Renal cortex interstitium (tissue), 15 donors: ENCODE results near the gene PARD6A. TPM values are rescaled to one million over a fixed set of nuclear protein-coding genes. Genes with fewer than 3 reads are reported as not detected.
A peak's percentile ranks its signal among the peaks of the same experiment; 100 is the strongest.

Experiments
- DNase-seq, 11 donors: peaks; one replicate each; pipeline ENCODE4 v3.0.0-alpha.2; 2013; ENCODE audit warnings: low read depth in 9 of 11, low spot score in 4 of 11; ENCODE audit errors: extremely low read depth in 1 of 11
- long read RNA-seq, 16 experiments: transcript quantifications; one replicate each; lab custom pipeline, GENCODE V29; 2026
- polyA plus RNA-seq, 3 donors: library from polyadenylated mRNA; unstranded; fragments of 120-200 nt; gene quantifications; one replicate each; pipeline ENCODE4 v1.2.1, GENCODE V29; 2013; ENCODE audit not compliant: insufficient read length in 3 of 3

PARD6A gene
- polyA plus RNA-seq = 1 to 10 TPM; 2.7 to 4.6 (median 3.4) TPM
- long read RNA-seq, donor 1, partial matches to known transcripts = 0 of 2 reads
- long read RNA-seq, donor 1, other reads (novel, unspliced or antisense) = 0 of 2 reads
- long read RNA-seq, donor 2, partial matches to known transcripts = 0 of 1 reads
- long read RNA-seq, donor 2, other reads (novel, unspliced or antisense) = 0 of 1 reads
- long read RNA-seq, donor 3, partial matches to known transcripts = 0 of 3 reads
- long read RNA-seq, donor 3, other reads (novel, unspliced or antisense) = 0 of 3 reads
- long read RNA-seq, donor 4, partial matches to known transcripts = 0 of 3 reads
- long read RNA-seq, donor 4, other reads (novel, unspliced or antisense) = 0 of 3 reads
- long read RNA-seq, donor 5 = 0 reads
- long read RNA-seq, donor 6, transcript PARD6A-202 (3 exons, 1,260 nt) = major isoform, 5 of 6 reads
- long read RNA-seq, donor 6, partial matches to known transcripts = 0 of 6 reads
- long read RNA-seq, donor 6, other reads (novel, unspliced or antisense) = 0 of 6 reads
- long read RNA-seq, donor 7, partial matches to known transcripts = 0 of 1 reads
- long read RNA-seq, donor 7, other reads (novel, unspliced or antisense) = 0 of 1 reads
- long read RNA-seq, donor 8 = 0 reads
- long read RNA-seq, donor 9, partial matches to known transcripts = 0 of 5 reads
- long read RNA-seq, donor 9, other reads (novel, unspliced or antisense) = 0 of 5 reads
- long read RNA-seq, donor 10, partial matches to known transcripts = 0 of 3 reads
- long read RNA-seq, donor 10, other reads (novel, unspliced or antisense) = 0 of 3 reads
- long read RNA-seq, donor 11, partial matches to known transcripts = 0 of 4 reads
- long read RNA-seq, donor 11, other reads (novel, unspliced or antisense) = 0 of 4 reads
- long read RNA-seq, donor 12, partial matches to known transcripts = 0 of 4 reads
- long read RNA-seq, donor 12, other reads (novel, unspliced or antisense) = 0 of 4 reads
- long read RNA-seq, donor 13 = 0 reads
- long read RNA-seq, donor 14, partial matches to known transcripts = 0 of 3 reads
- long read RNA-seq, donor 14, other reads (novel, unspliced or antisense) = 0 of 3 reads
- long read RNA-seq, donor 15, partial matches to known transcripts = 0 of 3 reads
- long read RNA-seq, donor 15, other reads (novel, unspliced or antisense) = 0 of 3 reads
- long read RNA-seq, donor 16, transcript PARD6A-202 (3 exons, 1,260 nt) = major isoform, 6 of 8 reads
- long read RNA-seq, donor 16, partial matches to known transcripts = 0 of 8 reads
- long read RNA-seq, donor 16, other reads (novel, unspliced or antisense) = 0 of 8 reads

DNA sequence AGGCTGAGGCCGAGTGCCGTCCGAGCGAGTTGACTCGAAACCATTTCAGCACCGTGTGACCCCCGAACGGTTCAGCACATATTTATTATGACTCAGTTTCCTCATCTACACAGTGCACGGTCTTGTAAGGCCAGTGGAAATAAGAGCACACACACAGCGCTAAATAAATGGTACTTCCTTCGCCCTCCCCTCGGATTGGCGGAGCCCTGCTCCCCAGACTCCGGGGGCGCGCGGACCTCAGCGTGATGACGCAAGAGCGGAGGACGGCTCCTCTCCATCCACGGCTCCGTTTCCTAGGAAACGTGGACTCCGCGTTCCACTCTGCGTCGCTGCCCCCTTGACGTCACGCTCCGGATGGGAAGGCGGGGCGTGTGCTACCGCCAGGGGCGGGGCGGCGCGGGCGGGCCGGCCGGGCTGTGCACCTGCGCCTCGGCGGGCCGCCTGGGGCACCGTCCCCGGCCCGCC lies at the start of gene PARD6A:
Gene PARD6A, plus strand, starts transcription at position 397 of the 465 bp plus-strand sequence. CDS start 79 bp downstream, outside the sequence.
- peak; percentile 80 to 94 (median 89) for DNase-seq

- no peak for DNase-seq
Measured at GRCh38 chr16:67613808-67614207, 47.0 kb upstream of the PARD6A start.

DNA sequence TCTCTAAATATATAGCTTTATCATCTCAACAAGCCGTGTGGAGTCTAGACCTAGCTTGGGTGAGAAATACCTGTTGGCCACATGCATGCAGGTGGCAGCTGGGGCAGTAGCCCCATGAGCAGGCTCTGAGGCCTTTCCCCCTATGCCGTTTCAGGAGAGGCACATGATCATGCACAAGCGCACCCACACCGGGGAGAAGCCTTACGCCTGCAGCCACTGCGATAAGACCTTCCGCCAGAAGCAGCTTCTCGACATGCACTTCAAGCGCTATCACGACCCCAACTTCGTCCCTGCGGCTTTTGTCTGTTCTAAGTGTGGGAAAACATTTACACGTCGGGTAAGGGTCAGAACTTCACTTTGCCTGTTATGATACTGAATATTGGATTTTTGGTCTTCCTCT lies 32.5 kb upstream of the PARD6A start:
- no peak for DNase-seq

- DNase-seq = no peak
Measured at GRCh38 chr16:67632415-67633172, 28.2 kb upstream of the PARD6A start.

- no peak for DNase-seq
Measured at GRCh38 chr16:67636713-67637112, 24.0 kb upstream of the PARD6A start.

DNA sequence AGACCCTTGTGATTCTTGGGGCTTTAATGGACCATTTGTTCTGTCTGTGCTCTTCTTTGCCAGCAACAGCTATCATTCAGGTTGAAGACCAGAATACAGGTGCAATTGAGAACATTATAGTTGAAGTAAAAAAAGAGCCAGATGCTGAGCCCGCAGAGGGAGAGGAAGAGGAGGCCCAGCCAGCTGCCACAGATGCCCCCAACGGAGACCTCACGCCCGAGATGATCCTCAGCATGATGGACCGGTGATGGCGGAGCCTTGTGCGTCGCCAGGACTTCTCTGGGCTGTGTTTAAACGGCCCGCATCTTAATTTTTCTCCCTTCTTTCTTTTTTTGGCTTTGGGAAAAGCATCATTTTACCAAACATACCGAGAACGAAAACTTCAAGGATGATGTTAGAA lies 23.1 kb upstream of the PARD6A start:
- no peak for DNase-seq

DNA sequence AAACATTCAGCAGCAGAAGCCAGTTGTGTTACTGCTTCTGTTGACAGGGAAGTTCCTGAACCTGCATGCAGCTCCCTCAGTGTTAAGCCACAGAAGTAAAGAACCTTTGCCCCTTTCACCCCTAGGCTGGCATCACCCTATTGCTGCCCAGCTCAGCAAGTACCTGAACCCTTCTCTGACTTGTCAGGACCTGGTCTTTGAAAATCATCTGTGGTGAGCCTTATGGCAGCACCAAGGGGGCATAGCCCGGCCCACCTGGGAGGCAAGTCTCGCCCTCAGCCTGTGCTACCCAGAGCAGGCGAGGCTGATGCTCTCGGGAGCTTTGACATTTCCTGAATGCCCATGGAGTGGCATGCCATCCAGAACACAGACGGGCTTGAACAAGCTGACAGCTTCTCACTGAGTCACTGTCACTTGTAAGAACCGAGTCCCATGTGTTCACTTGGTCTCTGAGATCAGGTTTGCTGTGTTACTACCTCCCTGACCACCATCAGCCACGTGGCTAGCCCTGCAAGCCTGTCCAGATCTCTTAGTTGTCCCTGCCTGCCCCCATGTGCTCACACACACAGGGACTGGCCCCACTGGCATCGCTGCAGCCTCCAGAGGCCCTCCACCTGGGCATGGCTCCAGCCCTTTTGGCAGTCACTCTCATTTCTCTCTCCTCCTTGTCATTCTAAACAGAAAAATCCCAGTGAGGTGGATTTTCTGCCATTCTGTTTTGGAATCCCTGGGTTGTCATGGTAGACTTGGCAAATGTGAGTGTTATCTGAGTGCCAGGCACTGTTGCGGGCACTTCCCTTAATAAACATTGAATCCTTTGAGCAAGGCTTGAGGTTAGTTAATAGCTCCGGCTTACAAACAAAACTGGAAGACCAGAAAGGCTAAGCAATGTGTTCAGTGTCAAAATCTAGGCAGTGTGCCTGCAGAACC lies 18.7 kb upstream of the PARD6A start:
- no peak for DNase-seq

GRCh38 chr16:67644038-67644437 lies 16.7 kb upstream of the PARD6A start:
- DNase-seq = no peak

DNA sequence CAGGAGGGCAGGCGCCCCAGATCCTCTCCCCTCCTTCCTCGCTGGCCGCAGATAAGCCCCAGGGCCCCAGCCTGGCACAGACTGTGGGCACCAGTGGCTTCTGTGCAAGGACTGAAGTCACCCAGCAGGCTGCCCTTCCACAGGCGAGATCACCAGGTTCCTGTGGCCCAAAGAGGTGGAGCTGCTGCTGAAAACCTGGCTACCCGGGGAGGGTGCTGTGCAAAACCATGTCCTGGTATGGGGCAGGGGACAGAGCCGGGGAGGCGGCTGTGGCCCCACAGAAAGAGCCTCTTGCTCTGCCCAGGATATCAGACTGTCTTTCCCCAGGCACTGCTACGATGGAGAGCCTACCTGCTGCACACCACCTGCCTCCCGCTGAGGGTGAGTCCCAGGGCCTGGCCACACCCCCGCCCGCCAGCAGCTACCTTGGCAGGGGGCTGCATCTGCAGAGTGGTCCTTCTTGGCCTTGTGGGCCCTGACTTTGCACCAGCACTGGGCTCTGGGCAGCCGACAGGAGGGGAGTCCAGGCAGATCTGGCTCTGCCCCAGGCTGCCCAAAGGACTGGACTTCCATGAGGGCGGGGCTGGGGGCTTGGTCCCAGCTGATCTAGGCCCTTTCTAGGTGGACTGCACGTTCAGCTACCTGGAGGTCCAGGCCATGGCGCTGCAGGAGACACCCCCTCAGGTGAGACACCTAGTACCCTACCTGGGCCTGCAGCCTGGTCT lies 15.2 kb upstream of the PARD6A start:
- no peak for DNase-seq

DNA sequence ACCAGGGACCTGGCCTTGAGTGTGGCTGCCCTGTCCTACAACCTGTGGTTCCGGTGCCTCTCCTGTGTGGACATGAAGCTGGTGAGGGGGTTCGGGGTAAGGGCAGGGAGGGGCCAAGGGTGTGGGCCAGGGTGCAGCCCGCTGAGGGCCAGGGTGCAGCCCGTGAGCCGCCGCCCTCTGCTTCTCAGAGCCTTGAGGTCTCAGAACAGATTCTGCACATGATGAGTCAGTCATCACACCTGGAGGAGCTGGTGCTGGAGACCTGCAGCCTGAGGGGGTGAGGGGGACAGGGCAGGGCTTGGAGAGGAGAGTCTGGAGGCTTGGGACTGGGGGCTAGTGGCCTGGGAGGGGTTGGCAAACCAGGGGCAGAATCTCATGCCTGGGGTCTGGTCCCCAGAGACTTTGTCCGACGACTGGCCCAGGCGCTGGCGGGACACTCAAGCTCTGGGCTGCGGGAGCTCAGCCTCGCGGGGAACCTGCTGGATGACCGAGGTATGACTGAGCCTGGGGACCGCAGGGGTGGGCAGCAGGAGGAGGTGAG lies 13.6 kb upstream of the PARD6A start:
- DNase-seq = no peak

GRCh38 chr16:67647681-67648080 lies 13.1 kb upstream of the PARD6A start:
- DNase-seq = no peak

DNA sequence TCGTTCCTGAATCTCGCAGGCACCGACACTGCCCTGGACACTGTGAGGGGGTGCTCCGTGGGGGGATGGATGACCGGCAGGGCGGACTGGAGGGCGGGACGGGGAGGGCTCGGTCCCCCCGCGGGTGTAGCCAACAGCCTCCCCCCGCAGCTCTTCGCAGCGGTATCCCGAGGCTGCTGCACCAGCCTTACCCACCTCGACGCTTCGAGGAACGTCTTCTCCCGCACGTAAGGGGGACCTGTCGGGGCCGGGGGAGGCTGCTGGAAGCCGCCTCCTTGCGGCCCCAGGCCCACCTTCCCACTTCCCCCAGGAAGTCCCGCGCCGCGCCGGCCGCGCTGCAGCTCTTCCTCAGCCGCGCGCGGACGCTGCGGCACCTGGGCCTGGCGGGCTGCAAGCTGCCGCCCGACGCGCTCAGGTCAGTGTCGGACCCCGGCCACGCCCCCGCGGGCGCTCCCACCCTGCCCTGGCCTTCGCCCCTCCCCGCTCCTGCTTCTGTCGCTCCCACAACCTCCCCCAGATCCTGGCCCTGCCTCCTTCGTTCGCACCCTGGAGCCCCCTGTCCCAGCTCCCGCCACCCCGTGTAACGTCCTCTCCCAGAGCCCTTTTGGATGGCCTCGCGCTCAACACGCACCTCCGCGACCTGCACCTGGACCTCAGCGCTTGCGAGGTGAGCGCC lies 12.5 kb upstream of the PARD6A start:
- no peak for DNase-seq

- no peak for DNase-seq
Measured at GRCh38 chr16:67648764-67649407, 11.9 kb upstream of the PARD6A start.

DNA sequence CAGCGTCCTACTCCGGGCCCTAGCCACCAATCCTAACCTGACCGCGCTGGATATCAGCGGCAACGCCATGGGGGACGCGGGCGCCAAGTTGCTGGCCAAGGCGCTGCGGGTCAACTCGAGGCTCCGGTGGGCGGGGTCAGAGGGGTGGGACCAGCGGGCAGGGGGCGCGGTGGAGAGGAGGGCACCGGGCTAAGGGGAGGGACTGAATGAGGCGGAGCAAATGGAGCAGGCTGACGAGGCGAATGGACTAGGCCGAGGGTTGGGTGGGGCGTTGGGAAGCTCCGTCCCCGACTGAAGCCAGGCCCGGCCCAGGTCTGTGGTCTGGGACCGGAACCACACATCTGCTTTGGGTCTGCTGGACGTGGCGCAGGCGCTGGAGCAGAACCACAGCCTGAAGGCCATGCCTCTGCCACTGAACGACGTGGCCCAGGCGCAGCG lies 11.2 kb upstream of the PARD6A start:
- DNase-seq = no peak

GRCh38 chr16:67650023-67650422 lies 10.7 kb upstream of the PARD6A start:
- no peak for DNase-seq
